GM18951 (cell line): ENCODE data around the gene RHOH.

Source experiments
- POLR2A ChIP-seq: IDR thresholded peaks from 4 replicates; pipeline ENCODE4 v1.6.1; 2011; ENCODE audit warnings: mild to moderate bottlenecking; ENCODE audit not compliant: insufficient read length, insufficient read depth; ENCODE audit errors: extremely low read depth
- in situ Hi-C: fragments of 300-500 bp; cut with MboI; formaldehyde crosslinking; loops from one replicate; pipeline ENCODE4 v1.12.0; 2022; ENCODE audit warnings: low sequenced_read_pairs, mixed read lengths, inconsistent platforms; ENCODE audit not compliant: unreplicated experiment

RHOH gene

GRCh38 chr4:40202474-40202873 is 5.6 kb downstream of the RHOH start:
- in situ Hi-C loops, result loop anchor here (25.0 kb wide), 1 partner anchor 110 kb away; no protein-coding TSS in a partner anchor
- no peak for TF ChIP-seq POLR2A

- no peak for TF ChIP-seq POLR2A
- in situ Hi-C loops, result loop anchor here (25.0 kb wide), 1 partner anchor 108 kb away; no protein-coding TSS in a partner anchor
These were observed 7.9 kb downstream of the RHOH start for GRCh38 chr4:40204507-40205258.

- in situ Hi-C loops, result loop anchor here (25.0 kb wide), 1 partner anchor 107 kb away; no protein-coding TSS in a partner anchor
- TF ChIP-seq POLR2A, result peak; percentile 35
These were observed 8.7 kb downstream of the RHOH start for GRCh38 chr4:40205259-40206198.

- TF ChIP-seq POLR2A, result no peak
- in situ Hi-C loops, result loop anchor here (25.0 kb wide), 1 partner anchor 106 kb away; no protein-coding TSS in a partner anchor
These were observed 9.6 kb downstream of the RHOH start for GRCh38 chr4:40206426-40206825.

GRCh38 chr4:40209401-40209800 is 12.6 kb downstream of the RHOH start:
- TF ChIP-seq POLR2A, result no peak
- in situ Hi-C loops, result loop anchor here (25.0 kb wide), 1 partner anchor 103 kb away; no protein-coding TSS in a partner anchor

- in situ Hi-C loops, result loop anchor here (25.0 kb wide), 1 partner anchor 102 kb away; no protein-coding TSS in a partner anchor
- TF ChIP-seq POLR2A, result no peak
These were observed 13.9 kb downstream of the RHOH start for GRCh38 chr4:40210776-40211175.

GRCh38 chr4:40211224-40212185 is 14.7 kb downstream of the RHOH start:
- in situ Hi-C loops, result loop anchor here (25.0 kb wide), 1 partner anchor 101 kb away; no protein-coding TSS in a partner anchor
- no peak for TF ChIP-seq POLR2A

GRCh38 chr4:40212674-40213527 is 16.1 kb downstream of the RHOH start:
- in situ Hi-C loops, result loop anchor here (25.0 kb wide), 1 partner anchor 99 kb away; no protein-coding TSS in a partner anchor
- no peak for TF ChIP-seq POLR2A

GRCh38 chr4:40214038-40214437 is 17.2 kb downstream of the RHOH start:
- in situ Hi-C loops, result loop anchor here (25.0 kb wide), 1 partner anchor 98 kb away; no protein-coding TSS in a partner anchor
- TF ChIP-seq POLR2A, result peak; percentile 8

- TF ChIP-seq POLR2A, result no peak
These were observed 18.0 kb downstream of the RHOH start for GRCh38 chr4:40214661-40215418.

More at GRCh38 chr4:40214661-40215418, 18.0 kb downstream of the RHOH start:
- in situ Hi-C loops, result loop anchor here (25.0 kb wide), 1 partner anchor 97 kb away; no protein-coding TSS in a partner anchor
